Liver (tissue), 3 donors: Measurements from ENCODE around the gene UQCRC1.

Source experiments
- CTCF ChIP-seq: fragments of 150-350 bp; IDR thresholded peaks from 2 replicates; pipeline ENCODE4 v1.5.1; 2017; ENCODE audit warnings: improper control_type of control experiment, low read depth, low read length; ENCODE audit not compliant: missing input control
- EGR1 ChIP-seq, 2 donors: IDR thresholded peaks; 2 replicates each; pipeline ENCODE4 v1.6.1; 2016 to 2018; ENCODE audit warnings: antibody characterized with exemption in 2 of 2, low read depth in 2 of 2
- FOXA1 ChIP-seq: IDR thresholded peaks from 2 replicates; pipeline ENCODE4 v1.6.1; 2016; ENCODE audit warnings: antibody characterized with exemption
- GABPA ChIP-seq, 2 donors: IDR thresholded peaks in 1 of 2; conservative IDR thresholded peaks in 1 of 2; 2 replicates each; pipeline ENCODE4 v1.6.1; 2016; ENCODE audit warnings: antibody characterized with exemption in 2 of 2, mild to moderate bottlenecking in 1 of 2, moderate library complexity in 1 of 2
- HNF4G ChIP-seq: IDR thresholded peaks from 2 replicates; pipeline ENCODE4 v1.6.1; 2016; ENCODE audit warnings: antibody characterized with exemption
- MAX ChIP-seq: IDR thresholded peaks from 2 replicates; pipeline ENCODE4 v1.6.1; 2016; ENCODE audit warnings: antibody characterized with exemption
- RAD21 ChIP-seq, 2 donors: IDR thresholded peaks; 2 replicates each; pipeline ENCODE4 v1.6.1; 2016; ENCODE audit warnings: antibody characterized with exemption in 2 of 2, mild to moderate bottlenecking in 2 of 2
- REST ChIP-seq: IDR thresholded peaks from 2 replicates; pipeline ENCODE4 v1.6.1; 2016; ENCODE audit warnings: antibody characterized with exemption, mild to moderate bottlenecking
- RXRA ChIP-seq, 2 donors: IDR thresholded peaks; 2 replicates each; pipeline ENCODE4 v1.6.1; 2017 to 2018; ENCODE audit warnings: antibody characterized with exemption in 2 of 2, mild to moderate bottlenecking in 1 of 2
- SP1 ChIP-seq: IDR thresholded peaks from 2 replicates; pipeline ENCODE4 v1.6.1; 2018; ENCODE audit warnings: antibody characterized with exemption, mild to moderate bottlenecking
- TAF1 ChIP-seq: conservative IDR thresholded peaks from 2 replicates; pipeline ENCODE4 v1.6.1; 2016; ENCODE audit warnings: antibody characterized with exemption, mild to moderate bottlenecking
- TF ChIP-seq, protein P1 (sequence below): IDR thresholded peaks from 2 replicates; pipeline ENCODE4 v1.6.1; 2016; ENCODE audit warnings: antibody characterized with exemption
- donor health status: healthy.
- donor health status: healthy.

DNA sequence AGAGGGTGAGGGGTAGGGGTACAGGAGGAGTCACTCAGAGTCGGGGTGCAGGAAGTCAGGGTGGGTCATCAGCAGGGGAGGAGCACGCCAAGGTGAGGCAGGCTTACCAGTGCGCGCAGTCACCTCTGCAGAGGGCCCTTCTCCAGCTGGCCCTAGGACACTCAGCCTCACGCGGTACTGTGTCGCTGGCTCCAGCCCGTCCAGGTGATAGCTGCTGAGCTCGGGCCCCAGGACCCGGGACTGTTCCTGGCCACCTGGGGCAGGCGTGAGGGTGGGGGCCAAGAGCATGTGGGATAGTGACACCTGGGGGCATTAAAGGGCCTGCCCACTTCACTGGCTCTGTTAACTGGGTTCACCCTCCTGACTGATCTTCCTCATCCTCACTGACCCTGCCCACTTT lies 21.8 kb downstream of the UQCRC1 start:
- TF ChIP-seq FOXA1 (no peak), CTCF (no peak), GABPA (IDR thresholded peaks at IDR 0.05 in 1 of 2, conservative IDR thresholded peaks at IDR 0.05 in 1 of 2) (no peak), RAD21 (IDR thresholded peaks at IDR 0.05) (no peak), RXRA (IDR thresholded peaks at IDR 0.05) (no peak), REST (no peak), SP1 (no peak), MAX (no peak), TAF1 (no peak), EGR1 (IDR thresholded peaks at IDR 0.05; ENCODE audit: low read depth in 2 of 2) (no peak), HNF4G (no peak)
- TF ChIP-seq, protein P1, sequence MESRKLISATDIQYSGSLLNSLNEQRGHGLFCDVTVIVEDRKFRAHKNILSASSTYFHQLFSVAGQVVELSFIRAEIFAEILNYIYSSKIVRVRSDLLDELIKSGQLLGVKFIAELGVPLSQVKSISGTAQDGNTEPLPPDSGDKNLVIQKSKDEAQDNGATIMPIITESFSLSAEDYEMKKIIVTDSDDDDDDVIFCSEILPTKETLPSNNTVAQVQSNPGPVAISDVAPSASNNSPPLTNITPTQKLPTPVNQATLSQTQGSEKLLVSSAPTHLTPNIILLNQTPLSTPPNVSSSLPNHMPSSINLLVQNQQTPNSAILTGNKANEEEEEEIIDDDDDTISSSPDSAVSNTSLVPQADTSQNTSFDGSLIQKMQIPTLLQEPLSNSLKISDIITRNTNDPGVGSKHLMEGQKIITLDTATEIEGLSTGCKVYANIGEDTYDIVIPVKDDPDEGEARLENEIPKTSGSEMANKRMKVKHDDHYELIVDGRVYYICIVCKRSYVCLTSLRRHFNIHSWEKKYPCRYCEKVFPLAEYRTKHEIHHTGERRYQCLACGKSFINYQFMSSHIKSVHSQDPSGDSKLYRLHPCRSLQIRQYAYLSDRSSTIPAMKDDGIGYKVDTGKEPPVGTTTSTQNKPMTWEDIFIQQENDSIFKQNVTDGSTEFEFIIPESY, result no peak
